Testis (tissue), 3 donors: ENCODE results near the gene NET1. TPM values are rescaled to one million over a fixed set of nuclear protein-coding genes. Genes with fewer than 3 reads are reported as not detected.

Source experiments
- DNase-seq: peaks from one replicate; pipeline ENCODE4 v3.0.0-alpha.2; 2019
- H3K27ac ChIP-seq, 2 donors: fragments of 200-600 bp; sonication (generic); one replicate each; pipeline ENCODE4 v1.5.1; 2019
- H3K27me3 ChIP-seq: fragments of 200-600 bp; sonication (generic); one replicate; pipeline ENCODE4 v1.5.1; 2019
- H3K36me3 ChIP-seq: fragments of 200-600 bp; sonication (generic); one replicate; pipeline ENCODE4 v1.5.1; 2017; ENCODE audit warnings: low read depth; ENCODE audit errors: missing control alignments
- H3K4me1 ChIP-seq: fragments of 200-600 bp; sonication (generic); one replicate; pipeline ENCODE4 v1.5.1; 2019
- H3K4me3 ChIP-seq, 2 donors: fragments of 200-600 bp; sonication (generic); one replicate each; pipeline ENCODE4 v1.5.1; 2017 to 2019
- H3K9me3 ChIP-seq: fragments of 200-600 bp; sonication (generic); one replicate; pipeline ENCODE4 v1.5.1; 2017
- CTCF ChIP-seq, 3 experiments: fragments of 450-650 bp in 2 of 3; fragments of 200-600 bp in 1 of 3; sonication (generic) in 1 of 3; IDR thresholded peaks; one replicate each; pipeline ENCODE4 v1.5.1; 2016 to 2019; ENCODE audit warnings: antibody characterized with exemption in 3 of 3, mild to moderate bottlenecking in 2 of 3, moderate library complexity in 1 of 3
- POLR2A ChIP-seq: fragments of 450-650 bp; IDR thresholded peaks from one replicate; pipeline ENCODE4 v1.6.1; 2017; ENCODE audit warnings: antibody characterized with exemption, mild to moderate bottlenecking, moderate library complexity
- WGBS, 2 donors: methylation state at CpG; one replicate each; pipeline ENCODE4 v1.1.5; 2018; 5-methylcytosine and 5-hydroxymethylcytosine counted together
- intact Hi-C: fragments of 100-400 bp; cut with DNase I; formaldehyde crosslinking; loops from one replicate; pipeline ENCODE4 v1.15.1; 2023; ENCODE audit warnings: low total_unique reads
- polyA plus RNA-seq: library from polyadenylated mRNA; stranded (reverse); fragments of 350-450 nt; fragmentation: Illumina TruSeq; extraction: RNeasy Lipid Tissue Mini Kit (QIAGEN cat#74804); gene quantifications from one replicate; pipeline ENCODE4 v1.2.3, GENCODE V29; 2014; ENCODE audit warnings: low read depth, low replicate concordance; ENCODE audit not compliant: insufficient read depth
- total RNA-seq, 2 donors: library from RNA; depleted of rRNA; stranded (reverse); fragments of >200 nt; gene quantifications; one replicate each; pipeline ENCODE4 v1.2.3, GENCODE V29; 2016

NET1 gene
- total and polyA plus RNA-seq, 3 donors from 2014 or later = 29.7 to 40.7 (median 39.9) TPM

- no peak for DNase-seq
- intact Hi-C loops = no loop called here
- WGBS, 2 donors = 83 to 93% methylated on average over 5 of the region's 5 CpGs
- Histone ChIP-seq H3K36me3 (no peaks in the 10 kb centered on the region), H3K4me3 (no peak overlapping the region), H3K27ac (no peak overlapping the region), H3K4me1 (no peaks in the 10 kb centered on the region), H3K9me3 (no peaks in the 10 kb centered on the region), H3K27me3 (no peaks in the 10 kb centered on the region)
- TF ChIP-seq POLR2A = no peak
- TF ChIP-seq CTCF (IDR thresholded peaks at IDR 0.05) = no peak
Observed at GRCh38 chr10:5387169-5387568, 25.2 kb upstream of the NET1 start.

GRCh38 chr10:5390607-5391205 is 21.7 kb upstream of the NET1 start:
- 88 to 98% methylated on average over 1 of the region's 1 CpG for WGBS, 2 donors
- H3K4me1 ChIP-seq = no peaks in the 10 kb centered on the region
- H3K27me3 ChIP-seq = no peaks in the 10 kb centered on the region
- TF ChIP-seq CTCF (IDR thresholded peaks at IDR 0.05) (no peak), POLR2A (no peak)
- no peak for DNase-seq
- H3K4me3 ChIP-seq = no peak overlapping the region
- H3K9me3 ChIP-seq = no peaks in the 10 kb centered on the region
- H3K36me3 ChIP-seq = no peaks in the 10 kb centered on the region
- intact Hi-C loops = no loop called here
- no peak overlapping the region for H3K27ac ChIP-seq

GRCh38 chr10:5391790-5392189 is 20.6 kb upstream of the NET1 start:
- Histone ChIP-seq H3K36me3 (no peaks in the 10 kb centered on the region), H3K27me3 (no peaks in the 10 kb centered on the region), H3K9me3 (no peaks in the 10 kb centered on the region), H3K4me3 (no peak overlapping the region), H3K27ac (no peak overlapping the region), H3K4me1 (no peaks in the 10 kb centered on the region)
- intact Hi-C loops = no loop called here
- TF ChIP-seq POLR2A (no peak), CTCF (IDR thresholded peaks at IDR 0.05) (no peak)
- no peak for DNase-seq
- 91 to 93% methylated on average over 3 of the region's 3 CpGs for WGBS, 2 donors

GRCh38 chr10:5393529-5393928 is 18.8 kb upstream of the NET1 start:
- Histone ChIP-seq H3K4me3 (no peak overlapping the region), H3K27ac (no peak overlapping the region), H3K4me1 (no peaks in the 10 kb centered on the region), H3K36me3 (no peaks in the 10 kb centered on the region), H3K27me3 (no peaks in the 10 kb centered on the region), H3K9me3 (no peaks in the 10 kb centered on the region)
- TF ChIP-seq POLR2A (no peak), CTCF (IDR thresholded peaks at IDR 0.05) (no peak)
- intact Hi-C loops = no loop called here
- no peak for DNase-seq
- WGBS, 2 donors = 95 to 96% methylated on average over 13 to 14 of the region's 14 CpGs

GRCh38 chr10:5395168-5395567 is 17.2 kb upstream of the NET1 start:
- no peak overlapping the region for H3K27ac ChIP-seq

More at GRCh38 chr10:5395168-5395567, 17.2 kb upstream of the NET1 start:
- TF ChIP-seq CTCF (IDR thresholded peaks at IDR 0.05) (no peak), POLR2A (no peak)
- 88 to 91% methylated on average over 18 of the region's 18 CpGs for WGBS, 2 donors
- Histone ChIP-seq H3K27me3 (no peaks in the 10 kb centered on the region), H3K36me3 (no peaks in the 10 kb centered on the region), H3K4me3 (no peak overlapping the region), H3K4me1 (no peaks in the 10 kb centered on the region), H3K9me3 (no peaks in the 10 kb centered on the region)
- DNase-seq = no peak
- intact Hi-C loops = no loop called here
